GM21381 (cell line): ENCODE results near the gene SFR1.
"Not testable (repeated sequence)": the region's sequence is repeated elsewhere in the genome, so short reads cannot be mapped to it uniquely, and the experiment has no call there.

Experiments
- ATAC-seq: cut with Tn5 transposase; IDR thresholded peaks from one replicate; pipeline ENCODE4 v1.9.1; 2021; ENCODE audit warnings: mild to moderate bottlenecking, moderate library complexity; ENCODE audit not compliant: unreplicated experiment

Gene SFR1

GRCh38 chr10:104170610-104171254 is 48.8 kb downstream of the SFR1 start:
- no peak for ATAC-seq

GRCh38 chr10:104174136-104174535 is 52.2 kb downstream of the SFR1 start:
- ATAC-seq: not testable (repeated sequence)
